ENCODE results near the gene PSMC3IP.
"Not testable (repeated sequence)": the region's sequence is repeated elsewhere in the genome, so short reads cannot be mapped to it uniquely, and the experiment has no call there.

PSMC3IP gene

DNA sequence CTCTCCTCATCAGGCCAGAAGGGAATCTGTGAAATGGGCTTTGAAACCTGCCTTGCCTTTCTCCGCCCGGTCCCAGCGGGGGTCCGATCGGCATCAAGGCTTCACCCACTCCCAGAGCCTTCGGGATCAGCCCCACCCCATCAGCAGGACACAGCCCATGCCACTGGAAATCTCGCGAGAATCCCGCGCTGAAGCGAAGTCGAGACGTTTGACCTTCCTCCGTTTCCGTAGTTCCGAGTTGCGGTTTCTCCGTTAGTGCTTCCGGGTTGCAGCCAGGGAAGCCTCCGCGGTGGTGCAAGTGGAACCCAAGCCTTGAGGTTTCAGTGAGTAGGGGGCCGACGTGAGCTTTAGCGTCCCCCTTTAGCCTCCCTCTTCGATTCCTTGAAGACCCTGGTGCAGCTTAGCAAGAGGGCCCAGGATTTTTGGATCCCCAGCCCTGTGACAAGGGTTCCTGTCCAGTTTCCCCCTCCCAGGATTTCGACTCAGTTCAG, 15.6 kb downstream of the PSMC3IP start, which contains the start of gene COASY:
TSS of gene COASY (plus strand) at position 252 of the 491 bp plus-strand sequence. CDS start 475 bp downstream, outside the sequence.
- DNase-seq (ENCODE audit: low read depth, low spot score), result peak; percentile 98

GRCh38 chr17:42560246-42560645, 17.3 kb downstream of the PSMC3IP start:
- no peak for DNase-seq (ENCODE audit: low read depth, low spot score)

DNA sequence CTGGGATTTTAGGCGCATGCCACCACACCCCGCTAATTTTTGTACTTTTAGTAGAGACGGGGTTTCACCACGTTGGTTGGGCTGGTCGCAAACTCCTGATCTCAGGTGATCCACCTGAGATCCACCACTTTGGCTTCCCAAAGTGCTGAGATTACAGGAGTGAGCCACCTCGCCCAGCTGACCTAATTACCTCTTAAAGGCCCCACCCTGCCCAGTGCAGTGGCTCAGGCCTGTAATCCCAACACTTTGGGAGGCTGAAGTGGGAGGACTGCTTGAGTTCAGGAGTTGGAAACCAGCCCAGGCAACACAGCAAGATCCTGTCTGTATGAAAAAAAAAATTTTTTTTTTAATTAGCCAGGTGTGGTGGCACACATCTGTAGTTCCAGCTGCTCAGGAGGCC, 18.5 kb downstream of the PSMC3IP start:
- DNase-seq (ENCODE audit: low read depth, low spot score), result no peak

DNA sequence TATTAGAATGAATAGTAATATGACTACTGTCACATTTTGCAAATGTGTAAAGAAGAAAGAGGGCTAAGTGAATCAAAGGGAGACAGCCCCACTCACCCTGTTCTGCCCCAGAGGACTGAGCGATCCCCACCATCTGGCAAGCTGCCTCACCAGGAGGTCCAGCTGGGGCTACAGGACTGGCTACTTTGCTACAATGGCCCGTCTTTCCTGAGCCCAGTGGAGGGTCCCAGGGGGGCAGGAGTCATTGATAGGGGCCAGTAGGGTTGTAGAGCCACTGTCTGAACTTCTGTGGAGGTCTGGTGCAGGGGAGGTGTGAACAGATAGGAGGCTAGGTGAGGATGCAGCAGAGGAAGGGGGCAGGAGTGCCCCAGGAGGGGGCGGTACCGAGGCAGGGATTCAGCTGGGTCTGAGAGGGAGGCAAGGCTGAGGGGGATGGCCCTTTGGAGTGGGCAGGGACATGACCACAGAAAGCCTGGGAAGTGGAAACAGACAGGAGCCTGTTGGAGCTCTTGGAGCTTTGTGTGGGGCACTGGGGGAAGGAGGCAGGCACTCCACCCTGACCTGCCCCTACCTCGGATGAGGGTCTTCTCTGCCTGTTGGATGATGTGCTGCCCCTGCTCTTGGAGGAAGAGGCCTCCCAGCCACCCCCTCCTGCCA, 21.4 kb downstream of the PSMC3IP start:
- DNase-seq (ENCODE audit: low read depth, low spot score), result not testable (repeated sequence)

- DNase-seq (ENCODE audit: low read depth, low spot score), result no peak
Measured at GRCh38 chr17:42555122-42555622, 22.4 kb downstream of the PSMC3IP start.

DNA sequence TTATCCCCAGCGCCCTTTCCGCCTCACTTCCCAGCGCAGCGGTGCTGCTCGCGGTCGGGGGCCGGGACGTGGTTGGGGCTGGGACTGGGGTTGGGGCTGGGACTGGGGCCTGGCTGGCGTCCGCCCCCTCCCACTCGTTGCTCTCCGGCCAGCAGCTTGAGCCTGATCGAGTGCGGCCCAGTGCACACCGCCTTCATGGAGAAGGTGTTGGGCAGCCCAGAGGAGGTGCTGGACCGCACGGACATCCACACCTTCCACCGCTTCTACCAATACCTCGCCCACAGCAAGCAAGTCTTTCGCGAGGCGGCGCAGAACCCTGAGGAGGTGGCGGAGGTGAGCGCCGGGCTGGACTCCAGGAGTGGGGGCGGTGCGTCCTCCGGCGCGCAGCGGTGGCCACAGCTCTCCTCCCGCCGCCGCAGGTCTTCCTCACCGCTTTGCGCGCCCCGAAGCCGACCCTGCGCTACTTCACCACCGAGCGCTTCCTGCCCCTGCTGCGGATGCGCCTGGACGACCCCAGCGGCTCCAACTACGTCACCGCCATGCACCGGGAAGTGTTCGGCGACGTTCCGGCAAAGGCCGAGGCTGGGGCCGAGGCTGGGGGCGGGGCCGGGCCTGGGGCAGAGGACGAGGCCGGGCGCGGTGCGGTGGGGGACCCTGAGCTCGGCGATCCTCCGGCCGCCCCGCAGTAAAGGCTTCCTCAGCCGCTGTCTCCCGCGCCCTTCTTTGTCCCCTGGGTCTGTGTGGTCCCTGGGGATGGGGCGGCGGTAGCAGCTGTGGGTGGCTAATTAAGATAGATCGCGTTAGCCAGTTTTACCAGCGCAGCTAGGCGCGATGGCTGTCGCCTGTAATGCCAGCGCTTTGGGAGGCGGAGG, 23.0 kb downstream of the PSMC3IP start:
- DNase-seq (ENCODE audit: low read depth, low spot score), result no peak

GRCh38 chr17:42553866-42554249, 23.7 kb downstream of the PSMC3IP start:
- no peak for DNase-seq (ENCODE audit: low read depth, low spot score)

- DNase-seq (ENCODE audit: low read depth, low spot score), result no peak
Measured at GRCh38 chr17:42553161-42553818, 24.2 kb downstream of the PSMC3IP start.

- DNase-seq (ENCODE audit: low read depth, low spot score), result not testable (repeated sequence)
Measured at GRCh38 chr17:42552736-42553135, 24.8 kb downstream of the PSMC3IP start, which contains the start of gene HSD17B1. Gene HSD17B1, plus strand, starts transcription at chr17:42552923. Its CDS starts 11 bp downstream, at chr17:42552934.

GRCh38 chr17:42548993-42549755, 28.4 kb downstream of the PSMC3IP start:
- no peak for DNase-seq (ENCODE audit: low read depth, low spot score)

GRCh38 chr17:42548070-42548837, 29.3 kb downstream of the PSMC3IP start:
- no peak for DNase-seq (ENCODE audit: low read depth, low spot score)

DNA sequence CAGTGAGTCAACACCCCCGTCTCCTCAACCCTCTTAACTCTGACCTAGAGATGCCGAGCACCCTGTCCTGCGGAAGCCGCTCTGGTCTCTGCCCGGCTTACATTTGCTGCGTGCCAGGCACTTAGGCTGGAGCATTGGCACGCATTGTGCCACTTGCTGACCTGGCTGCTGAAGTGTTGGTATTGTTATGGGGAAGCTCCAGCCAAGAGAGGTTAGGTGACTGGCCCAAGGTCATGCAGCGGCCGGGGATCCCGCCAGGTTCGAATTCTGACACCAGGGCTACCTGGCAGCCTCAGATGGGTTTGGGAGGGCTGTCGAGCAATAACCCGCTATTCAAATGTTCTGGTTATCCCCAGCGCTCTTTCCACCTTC, 29.8 kb downstream of the PSMC3IP start:
- no peak for DNase-seq (ENCODE audit: low read depth, low spot score)

DNA sequence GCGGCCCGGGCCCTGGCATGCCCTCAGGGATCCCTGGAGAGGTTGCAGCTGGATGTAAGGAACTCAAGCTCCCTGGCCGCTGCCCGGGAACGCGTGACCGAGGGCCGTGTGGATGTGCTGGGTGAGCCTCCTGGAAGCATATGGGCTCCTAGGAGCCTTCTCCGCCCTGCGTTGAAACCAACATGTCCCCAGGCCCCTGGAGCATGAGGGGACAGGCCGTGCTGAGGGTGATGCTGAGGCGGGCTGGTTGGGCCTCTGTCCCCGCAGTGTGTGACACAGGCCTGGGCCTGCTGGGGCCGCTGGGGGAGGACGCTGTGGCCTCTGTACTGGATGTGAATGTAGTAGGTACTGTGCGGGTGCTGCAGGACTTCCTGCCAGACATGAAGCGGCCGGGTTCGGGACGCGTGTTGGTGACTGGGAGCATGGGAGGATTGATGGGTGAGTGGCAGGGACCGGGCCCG, 30.5 kb downstream of the PSMC3IP start:
- DNase-seq (ENCODE audit: low read depth, low spot score), result no peak

- DNase-seq (ENCODE audit: low read depth, low spot score), result not testable (repeated sequence)
Measured at GRCh38 chr17:42545755-42546505, 31.6 kb downstream of the PSMC3IP start.

GRCh38 chr17:42544874-42545283, 32.6 kb downstream of the PSMC3IP start:
- DNase-seq (ENCODE audit: low read depth, low spot score), result no peak

- DNase-seq (ENCODE audit: low read depth, low spot score), result no peak
Measured at GRCh38 chr17:42543190-42544079, 34.1 kb downstream of the PSMC3IP start.

- no peak for DNase-seq (ENCODE audit: low read depth, low spot score)
Measured at GRCh38 chr17:42541041-42541833, 36.3 kb downstream of the PSMC3IP start.

DNA sequence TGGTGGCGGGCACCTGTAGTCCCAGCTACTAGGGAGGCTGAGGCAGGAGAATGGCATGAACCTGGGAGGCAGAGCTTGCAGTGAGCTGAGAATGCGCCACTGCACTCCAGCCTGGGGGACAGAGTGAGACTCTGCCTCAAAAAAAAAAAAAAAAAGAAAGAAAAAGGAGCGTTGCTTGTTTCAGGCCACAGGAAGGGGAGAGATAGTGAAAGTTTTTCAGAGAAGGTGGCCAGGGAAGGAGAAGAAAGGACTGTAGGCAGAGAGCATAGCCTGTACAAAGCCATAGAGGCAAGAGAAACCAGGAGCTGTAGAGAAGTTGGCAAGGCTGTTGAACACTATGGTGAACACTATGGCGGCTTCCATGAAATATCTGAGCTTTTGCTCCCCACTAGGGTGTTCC, 37.0 kb downstream of the PSMC3IP start:
- DNase-seq (ENCODE audit: low read depth, low spot score), result not testable (repeated sequence)

Data from iPS DF 19.7 (cell line).